Measurements from ENCODE around the gene TRIM34.
"Not testable (repeated sequence)": the region's sequence is repeated elsewhere in the genome, so short reads cannot be mapped to it uniquely, and the experiment has no call there.

Gene TRIM34

GRCh38 chr11:5624489-5625279 is at the start of gene TRIM34:
Gene TRIM34, plus strand, starts transcription at chr11:5625001. Its CDS starts 7,331 bp downstream, at chr11:5632332.
- no peak for FAIRE-seq

DNA sequence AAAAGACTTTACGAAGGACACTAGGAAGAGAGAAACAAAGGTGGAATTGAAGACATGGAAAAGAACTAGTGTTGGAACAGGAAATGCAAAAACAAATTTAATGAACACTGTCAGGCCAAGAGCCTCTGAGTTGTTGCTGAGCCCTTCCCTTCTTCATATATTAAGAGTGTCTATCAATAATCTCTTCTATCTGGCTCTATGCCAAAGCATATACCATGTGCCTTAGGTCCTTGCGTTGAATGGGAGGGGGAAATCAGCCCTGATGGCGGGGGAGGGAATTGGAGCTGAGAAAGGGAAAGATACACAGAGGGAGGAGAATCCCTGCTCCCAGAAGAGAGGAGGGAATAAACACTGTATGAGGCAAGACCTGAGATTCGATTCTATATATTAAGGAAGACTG is 49.6 kb upstream of the TRIM34 start:
- no peak for FAIRE-seq

DNA sequence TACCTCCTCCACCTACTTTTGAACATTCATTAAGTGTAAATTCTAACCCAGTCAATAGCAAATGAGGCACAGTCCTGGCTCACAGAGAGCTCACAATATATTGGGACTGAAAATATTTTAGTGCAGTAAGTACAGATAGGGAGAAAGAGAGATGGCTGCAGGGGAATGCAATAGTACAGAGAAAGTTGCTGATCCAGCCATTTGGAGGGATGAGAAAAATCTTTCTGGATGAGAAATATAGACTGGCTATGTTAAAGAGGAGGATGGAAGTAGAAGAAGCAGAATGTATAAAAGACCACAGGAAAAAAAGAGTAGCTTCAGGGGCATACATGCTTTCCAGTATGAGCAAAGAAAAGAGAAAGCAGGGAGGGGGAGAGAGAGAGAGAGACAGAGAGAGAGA is 47.7 kb upstream of the TRIM34 start:
- no peak for FAIRE-seq

DNA sequence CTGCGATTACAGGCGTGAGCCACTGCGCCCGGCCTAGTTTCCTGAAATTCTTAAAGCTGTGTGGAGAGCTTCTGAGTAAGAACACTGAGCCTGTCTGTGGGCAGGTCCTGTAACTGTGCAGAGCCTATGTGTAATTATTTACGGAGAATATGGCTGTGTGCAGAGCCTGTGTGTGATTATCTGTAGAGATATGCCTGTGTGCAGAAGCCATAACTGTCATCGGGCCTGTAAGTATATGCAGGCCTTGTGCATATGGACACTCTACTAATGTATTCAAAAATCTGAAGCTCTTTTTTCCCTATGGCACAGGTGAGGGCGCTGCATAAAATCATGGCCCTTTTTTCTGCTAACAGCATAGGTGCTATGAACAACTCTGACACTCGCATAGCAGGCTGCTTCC is 44.2 kb upstream of the TRIM34 start, which contains the start of gene OR52B6:
TSS of gene OR52B6 (plus strand) at position 301 of the 400 bp plus-strand sequence. CDS start at position 301, 0 bp downstream.
- no peak for FAIRE-seq

DNA sequence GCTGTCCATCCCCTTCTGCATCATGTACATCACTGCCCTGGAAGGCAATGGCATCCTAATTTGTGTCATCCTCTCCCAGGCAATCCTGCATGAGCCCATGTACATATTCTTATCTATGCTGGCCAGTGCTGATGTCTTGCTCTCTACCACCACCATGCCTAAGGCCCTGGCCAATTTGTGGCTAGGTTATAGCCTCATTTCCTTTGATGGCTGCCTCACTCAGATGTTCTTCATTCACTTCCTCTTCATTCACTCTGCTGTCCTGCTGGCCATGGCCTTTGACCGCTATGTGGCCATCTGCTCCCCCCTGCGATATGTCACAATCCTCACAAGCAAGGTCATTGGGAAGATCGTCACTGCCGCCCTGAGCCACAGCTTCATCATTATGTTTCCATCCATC is 43.8 kb upstream of the TRIM34 start:
- FAIRE-seq: no peak

GRCh38 chr11:5584458-5584857 is 40.3 kb upstream of the TRIM34 start:
- FAIRE-seq: not testable (repeated sequence)

DNA sequence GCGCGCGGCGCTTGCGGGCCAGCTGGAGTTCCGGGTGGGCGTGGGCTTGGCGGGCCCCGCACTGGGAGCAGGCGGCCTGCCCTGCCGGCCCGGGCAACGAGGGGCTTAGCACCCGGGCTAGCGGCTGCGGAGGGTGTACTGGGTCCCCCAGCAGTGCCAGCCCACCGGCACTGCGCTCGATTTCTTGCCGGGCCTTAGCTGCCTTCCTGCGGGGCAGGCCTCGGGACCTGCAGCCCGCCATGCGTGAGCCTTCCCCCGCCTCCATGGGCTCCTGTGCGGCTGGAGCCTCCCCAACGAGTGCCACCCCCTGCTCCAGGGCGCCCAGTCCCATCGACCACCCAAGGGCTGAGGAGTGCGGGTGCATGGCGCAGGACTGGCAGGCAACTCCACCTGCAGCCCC is 34.9 kb upstream of the TRIM34 start:
- FAIRE-seq: not testable (repeated sequence)

DNA sequence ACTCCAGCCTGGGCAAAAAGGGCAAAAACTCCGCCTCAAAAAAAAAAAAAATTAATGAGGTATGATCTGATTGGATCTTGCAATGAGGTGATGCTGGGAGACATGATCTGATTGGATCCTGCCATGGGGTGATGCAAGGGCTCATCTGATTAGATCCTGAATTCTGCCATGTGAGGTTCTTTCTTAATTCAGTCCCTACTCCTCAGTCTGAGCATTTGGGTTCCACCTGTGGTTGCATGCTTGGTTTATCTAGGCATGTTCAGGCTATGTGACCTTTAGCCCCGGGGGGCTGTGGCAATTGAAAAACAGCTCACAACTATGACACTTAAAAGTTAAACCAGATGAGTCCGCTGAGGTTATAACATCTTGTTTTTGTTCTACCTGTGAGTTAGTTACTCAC is 33.2 kb upstream of the TRIM34 start:
- no peak for FAIRE-seq

GRCh38 chr11:5592615-5593014 is 32.2 kb upstream of the TRIM34 start:
- no peak for FAIRE-seq

GRCh38 chr11:5593146-5593545 is 31.7 kb upstream of the TRIM34 start:
- no peak for FAIRE-seq

DNA sequence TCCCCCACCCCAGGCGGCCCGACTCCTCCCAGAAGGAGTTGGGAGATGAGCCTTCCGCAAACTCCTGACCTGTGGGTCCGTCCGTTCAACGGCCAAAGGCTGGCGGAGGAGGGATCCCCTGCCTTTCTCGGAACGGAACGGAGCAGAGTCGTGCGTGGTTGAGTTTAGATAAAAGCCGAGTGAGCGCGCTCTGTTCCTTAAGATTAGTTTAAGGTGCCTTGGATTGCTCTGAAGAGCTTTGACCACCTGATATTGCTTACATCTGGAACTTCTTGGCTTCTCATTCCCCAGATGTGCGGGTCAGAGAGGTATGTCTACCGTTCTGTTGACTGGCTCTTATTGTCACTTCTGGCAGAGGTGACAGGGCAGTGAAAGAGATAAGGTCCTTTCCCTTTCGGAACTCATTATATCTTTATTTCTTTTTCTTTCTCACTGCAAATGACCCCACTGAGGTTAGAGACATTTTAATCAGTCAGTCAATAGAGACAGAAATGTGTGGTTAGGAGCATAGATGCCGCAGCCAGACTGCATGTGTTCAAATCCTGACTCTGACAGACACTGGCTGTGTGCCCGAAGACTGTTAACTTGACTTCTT is 28.1 kb upstream of the TRIM34 start, which contains the start of gene TRIM6:
TSS of gene TRIM6 (plus strand) at position 31 of the 595 bp plus-strand sequence. CDS start at position 292, 261 bp downstream.
- no peak for FAIRE-seq

GRCh38 chr11:5597953-5598352 is 26.8 kb upstream of the TRIM34 start:
- no peak for FAIRE-seq

DNA sequence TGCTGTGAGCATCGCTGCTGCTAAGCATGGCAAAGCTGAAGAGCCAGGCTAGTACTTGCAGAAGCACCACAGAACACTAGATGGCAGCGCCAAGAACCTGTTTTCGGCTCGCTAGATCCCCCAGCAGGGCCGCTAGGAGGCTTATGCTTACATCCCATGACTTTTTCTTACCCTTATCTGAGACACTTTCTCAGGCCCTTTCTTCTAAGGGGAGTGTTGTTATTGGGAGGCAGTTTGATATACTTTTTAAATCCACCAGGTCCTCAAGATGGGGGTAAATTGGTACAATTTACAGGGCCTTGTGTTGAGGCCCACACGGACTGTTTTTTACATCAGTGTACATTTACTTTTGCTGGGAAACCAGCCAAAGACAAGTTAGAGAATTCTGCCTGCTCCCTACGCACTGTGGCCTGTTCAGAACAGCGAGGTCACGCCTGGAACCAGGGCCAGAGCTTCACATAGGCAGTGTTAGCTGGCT is 24.4 kb upstream of the TRIM34 start:
- peak; percentile 67 for FAIRE-seq

DNA sequence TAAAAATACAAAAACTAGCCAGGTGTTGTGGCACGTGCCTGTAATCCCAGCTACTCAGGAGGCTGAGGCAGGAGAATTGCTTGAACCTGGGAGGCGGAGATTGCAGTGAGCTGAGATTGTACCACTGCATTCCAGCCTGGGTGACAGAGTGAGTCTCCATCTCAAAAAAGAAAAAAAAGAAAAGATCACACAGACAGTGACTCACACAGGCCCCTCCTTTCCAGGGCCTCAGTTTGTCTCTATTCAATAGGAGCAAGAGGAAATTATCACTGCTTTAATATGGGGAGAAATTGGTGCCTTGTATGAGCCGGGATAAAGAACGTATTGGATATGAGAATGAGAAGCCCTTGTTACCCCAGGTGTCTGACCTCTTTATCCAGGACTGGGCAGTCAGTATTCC is 22.0 kb upstream of the TRIM34 start:
- not testable (repeated sequence) for FAIRE-seq

GRCh38 chr11:5603326-5603725 is 21.5 kb upstream of the TRIM34 start:
- no peak for FAIRE-seq

DNA sequence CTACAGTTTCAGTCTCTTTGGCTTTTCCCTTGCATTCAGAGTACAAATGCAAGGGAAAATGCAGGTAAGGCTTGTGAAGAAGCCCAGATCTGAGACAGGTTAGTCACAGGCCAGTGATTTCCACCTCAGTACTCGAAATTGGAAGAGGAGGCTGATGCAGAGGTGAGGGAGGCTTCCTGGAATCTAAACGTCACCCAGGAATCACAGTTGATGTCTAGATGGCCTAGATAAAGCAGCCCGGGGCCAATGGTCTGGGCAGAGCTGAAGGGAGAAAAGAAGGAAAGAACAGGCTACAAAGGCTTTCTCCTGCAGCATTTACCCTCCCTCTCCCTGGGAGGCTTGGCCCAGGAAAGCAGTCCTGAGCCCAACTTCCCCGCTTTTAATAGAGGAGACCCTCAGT is 19.9 kb upstream of the TRIM34 start:
- FAIRE-seq: no peak

GRCh38 chr11:5605849-5606248 is 19.0 kb upstream of the TRIM34 start:
- no peak for FAIRE-seq

GRCh38 chr11:5608808-5609207 is 16.0 kb upstream of the TRIM34 start:
- no peak for FAIRE-seq

DNA sequence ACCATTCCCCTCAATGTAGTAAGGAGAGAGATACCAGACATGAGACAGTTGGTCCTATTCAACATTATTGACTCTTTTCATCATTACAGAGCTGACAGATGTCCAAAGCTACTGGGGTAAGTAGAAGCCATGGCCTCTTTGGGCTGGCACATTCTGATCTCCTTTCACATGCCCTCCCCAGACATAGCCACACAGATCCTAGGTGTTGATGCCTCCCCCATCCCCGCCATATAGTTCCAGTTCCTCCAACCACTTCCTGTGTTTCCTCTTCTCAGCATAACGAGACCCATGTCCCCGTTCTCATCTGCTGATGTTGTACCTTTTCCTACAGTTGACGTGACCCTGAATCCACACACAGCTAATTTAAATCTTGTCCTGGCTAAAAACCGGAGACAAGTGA is 14.4 kb upstream of the TRIM34 start:
- no peak for FAIRE-seq

- no peak for FAIRE-seq
These were observed 13.2 kb upstream of the TRIM34 start for GRCh38 chr11:5611627-5612026.

GRCh38 chr11:5618807-5619206 is 6.0 kb upstream of the TRIM34 start:
- no peak for FAIRE-seq

- no peak for FAIRE-seq
These were observed 3.9 kb upstream of the TRIM34 start for GRCh38 chr11:5620651-5621521.

- FAIRE-seq: no peak
These were observed 3.2 kb upstream of the TRIM34 start for GRCh38 chr11:5621580-5621979.
